HG03139 (cell line): ENCODE results near the gene ASB8.

ENCODE experiments used
- ATAC-seq: cut with Tn5 transposase; IDR thresholded peaks from one replicate; pipeline ENCODE4 v1.9.1; 2021; ENCODE audit not compliant: unreplicated experiment

ASB8 gene

GRCh38 chr12:48157018-48157888 lies at the start of gene ASB8:
Gene ASB8, minus strand, starts transcription at chr12:48157515. Its CDS starts 4,019 bp downstream, at chr12:48153496.
- ATAC-seq: peak; percentile 89

- no peak for ATAC-seq
Observed at GRCh38 chr12:48203192-48203591, 45.9 kb upstream of the ASB8 start, which contains the start of gene OR10AD1. Gene OR10AD1, minus strand, starts transcription at chr12:48203292. Its CDS starts 0 bp downstream, at chr12:48203292.

- no peak for ATAC-seq
Observed at GRCh38 chr12:48202766-48203165, 45.5 kb upstream of the ASB8 start.

GRCh38 chr12:48201516-48201915 lies 44.2 kb upstream of the ASB8 start:
- no peak for ATAC-seq

GRCh38 chr12:48201091-48201490 lies 43.8 kb upstream of the ASB8 start:
- no peak for ATAC-seq

- ATAC-seq: no peak
Observed at GRCh38 chr12:48199774-48200221, 42.5 kb upstream of the ASB8 start.

- ATAC-seq: no peak
Observed at GRCh38 chr12:48198985-48199384, 41.7 kb upstream of the ASB8 start.

GRCh38 chr12:48198672-48198971 lies 41.3 kb upstream of the ASB8 start:
- ATAC-seq: no peak

GRCh38 chr12:48197971-48198671 lies 40.8 kb upstream of the ASB8 start:
- ATAC-seq: peak; percentile 99

GRCh38 chr12:48197549-48197970 lies 40.2 kb upstream of the ASB8 start:
- ATAC-seq: no peak

- ATAC-seq: no peak
Observed at GRCh38 chr12:48194799-48195201, 37.5 kb upstream of the ASB8 start.

- no peak for ATAC-seq
Observed at GRCh38 chr12:48193623-48194022, 36.3 kb upstream of the ASB8 start.

- no peak for ATAC-seq
Observed at GRCh38 chr12:48192861-48193260, 35.5 kb upstream of the ASB8 start.

- no peak for ATAC-seq
Observed at GRCh38 chr12:48191096-48191495, 33.8 kb upstream of the ASB8 start.

GRCh38 chr12:48189331-48190125 lies 32.2 kb upstream of the ASB8 start:
- no peak for ATAC-seq

GRCh38 chr12:48187916-48188695 lies 30.8 kb upstream of the ASB8 start:
- no peak for ATAC-seq

- ATAC-seq: no peak
Observed at GRCh38 chr12:48185181-48185919, 28.0 kb upstream of the ASB8 start.

GRCh38 chr12:48184549-48184922 lies 27.2 kb upstream of the ASB8 start:
- no peak for ATAC-seq

GRCh38 chr12:48183876-48184548 lies 26.7 kb upstream of the ASB8 start:
- ATAC-seq: no peak
